HG03442 (cell line): Measurements from ENCODE around the gene OMA1.
"Not testable (repeated sequence)": the region's sequence is repeated elsewhere in the genome, so short reads cannot be mapped to it uniquely, and the experiment has no call there.

ENCODE experiments used
- ATAC-seq: cut with Tn5 transposase; IDR thresholded peaks from one replicate; pipeline ENCODE4 v1.9.1; 2021; ENCODE audit warnings: mild to moderate bottlenecking, moderate library complexity; ENCODE audit not compliant: unreplicated experiment

Gene OMA1

DNA sequence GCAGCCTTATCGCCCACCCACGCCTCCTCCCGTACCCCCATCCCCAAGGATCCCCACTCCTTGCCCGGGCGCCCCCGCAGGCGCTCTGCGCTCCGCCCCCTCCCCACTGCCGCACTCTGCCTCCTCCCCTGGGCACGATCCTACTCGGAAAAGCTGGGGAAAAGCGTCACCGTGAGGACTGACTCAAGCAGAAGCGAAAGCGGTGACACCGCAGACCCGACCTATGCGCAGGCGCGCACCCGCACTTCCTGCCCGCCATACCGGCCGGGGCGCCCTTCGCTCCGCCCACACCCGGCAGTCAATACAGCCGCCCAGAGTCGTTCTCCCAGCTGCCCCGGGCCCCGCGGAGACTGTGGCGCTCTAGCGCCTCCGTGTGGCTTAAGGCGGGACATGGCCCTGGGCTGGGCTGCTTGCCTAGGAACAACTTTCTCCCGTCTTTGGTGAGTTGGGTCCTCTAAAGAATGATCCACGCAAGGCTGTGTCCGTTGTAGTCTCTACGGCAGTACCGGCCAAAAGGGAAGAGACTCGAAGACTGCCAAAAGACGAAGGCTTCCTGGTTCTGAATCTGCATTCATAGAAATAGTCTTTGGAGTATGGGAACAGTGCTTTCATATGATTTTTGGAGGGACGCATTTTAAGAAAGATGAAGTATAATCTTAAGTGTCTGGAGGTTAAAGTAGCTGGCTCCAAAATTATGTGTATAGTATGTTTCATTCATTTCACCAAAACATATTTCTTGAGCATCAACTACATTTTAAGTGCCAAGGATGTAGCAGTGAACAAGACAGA lies at the start of gene OMA1:
OMA1 (minus strand) TSS at position 207 of the 789 bp plus-strand sequence. CDS start 7,432 bp downstream, outside the sequence.
- ATAC-seq: peak; percentile 94

DNA sequence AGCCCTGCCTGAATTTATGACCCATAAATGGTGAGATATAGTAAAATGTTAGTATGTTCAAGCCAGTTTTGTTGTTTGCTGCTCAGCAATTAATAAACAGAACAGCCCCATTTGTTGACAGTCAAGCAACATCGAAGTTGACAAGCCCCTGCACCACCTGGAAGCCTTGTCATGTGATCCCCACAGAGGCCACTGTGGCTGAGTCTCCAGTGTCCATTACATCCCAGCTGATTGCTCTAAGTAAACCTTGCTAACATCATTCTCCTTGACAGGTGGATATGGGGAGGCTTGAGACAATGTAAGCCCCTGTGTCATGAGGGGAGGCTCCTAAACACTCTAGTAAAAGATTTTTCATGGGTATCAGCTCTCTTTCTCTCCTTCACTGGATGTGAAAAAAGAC lies 48.0 kb upstream of the OMA1 start:
- ATAC-seq: no peak

GRCh38 chr1:58592522-58593134 lies 46.1 kb upstream of the OMA1 start:
- no peak for ATAC-seq

DNA sequence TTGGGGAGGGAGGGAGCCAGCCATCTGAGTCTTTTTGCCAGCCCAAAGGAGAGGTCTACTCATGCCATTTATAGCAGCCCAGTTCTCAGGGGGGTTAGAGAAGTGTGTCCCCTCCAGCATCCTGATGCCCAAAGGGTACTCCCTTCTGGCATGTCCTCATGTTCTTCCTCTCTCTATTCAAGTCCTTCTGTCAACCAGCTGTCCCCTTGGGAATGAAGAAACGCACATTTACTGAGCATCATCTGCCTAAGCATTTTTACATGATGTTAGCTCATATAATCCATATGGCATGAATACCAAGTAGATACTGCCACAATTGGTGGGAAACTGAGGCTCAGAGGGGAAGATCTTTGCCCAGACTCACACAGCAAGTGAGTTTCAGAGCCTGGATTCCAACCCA lies 45.3 kb upstream of the OMA1 start:
- ATAC-seq: no peak

- ATAC-seq: no peak
Measured at GRCh38 chr1:58590019-58590418, 43.5 kb upstream of the OMA1 start.

DNA sequence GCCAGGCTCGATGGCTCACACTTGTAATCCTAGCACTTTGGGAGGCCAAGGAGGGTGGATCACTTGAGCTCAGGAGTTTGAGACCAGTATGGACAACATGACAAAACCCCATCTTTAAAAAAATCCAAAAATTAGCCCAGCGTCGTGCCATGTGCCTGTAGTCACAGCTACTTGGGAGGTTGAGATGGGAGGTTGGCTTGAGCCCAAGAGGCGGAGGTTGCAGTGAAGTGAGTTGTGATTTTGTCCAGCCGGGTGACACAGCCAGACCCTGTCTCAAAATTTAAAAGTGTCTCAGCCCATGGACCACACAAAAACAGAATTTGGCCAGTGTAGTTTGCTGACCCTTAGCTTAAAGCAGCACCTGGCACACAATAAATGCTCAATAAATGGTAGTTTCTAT lies 41.9 kb upstream of the OMA1 start:
- no peak for ATAC-seq

DNA sequence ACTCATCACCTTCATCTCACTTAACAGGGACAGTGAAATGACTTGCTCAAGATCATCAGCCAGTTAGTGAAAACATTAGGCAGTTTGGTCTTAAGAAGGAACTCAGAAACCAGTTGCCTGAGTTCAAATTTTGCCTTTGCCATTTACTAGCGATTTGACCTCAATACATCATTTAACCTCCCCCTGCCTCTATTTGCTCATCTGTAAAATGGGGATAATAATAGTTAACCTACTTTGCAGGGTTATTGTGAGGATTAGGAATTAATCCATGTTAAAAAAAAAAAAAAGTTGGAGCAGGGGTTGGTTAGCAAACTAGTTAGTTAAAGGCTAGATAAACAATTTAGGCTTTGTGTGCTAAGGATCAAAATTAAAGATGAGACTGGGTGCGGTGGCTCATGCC lies 41.1 kb upstream of the OMA1 start:
- ATAC-seq: no peak

DNA sequence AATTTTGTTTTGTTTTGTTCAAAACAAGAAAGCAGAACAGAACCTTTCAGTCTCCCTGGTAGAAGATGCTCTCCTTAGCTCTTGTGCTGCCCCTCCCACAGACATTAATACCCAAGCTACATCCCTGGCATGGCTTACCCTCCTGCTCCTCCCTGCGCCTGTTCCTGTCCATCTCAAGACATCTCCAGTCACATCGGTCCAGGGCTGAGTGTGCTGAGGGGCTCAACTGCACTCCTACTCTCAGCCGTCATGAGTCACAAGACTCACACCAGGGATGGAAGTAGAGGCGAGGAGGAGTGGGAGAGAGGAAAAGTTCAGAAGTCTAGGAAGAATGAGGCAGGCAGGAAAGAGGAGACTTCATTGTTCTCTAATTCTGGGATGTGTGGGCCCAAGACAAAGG lies 39.7 kb upstream of the OMA1 start:
- no peak for ATAC-seq

DNA sequence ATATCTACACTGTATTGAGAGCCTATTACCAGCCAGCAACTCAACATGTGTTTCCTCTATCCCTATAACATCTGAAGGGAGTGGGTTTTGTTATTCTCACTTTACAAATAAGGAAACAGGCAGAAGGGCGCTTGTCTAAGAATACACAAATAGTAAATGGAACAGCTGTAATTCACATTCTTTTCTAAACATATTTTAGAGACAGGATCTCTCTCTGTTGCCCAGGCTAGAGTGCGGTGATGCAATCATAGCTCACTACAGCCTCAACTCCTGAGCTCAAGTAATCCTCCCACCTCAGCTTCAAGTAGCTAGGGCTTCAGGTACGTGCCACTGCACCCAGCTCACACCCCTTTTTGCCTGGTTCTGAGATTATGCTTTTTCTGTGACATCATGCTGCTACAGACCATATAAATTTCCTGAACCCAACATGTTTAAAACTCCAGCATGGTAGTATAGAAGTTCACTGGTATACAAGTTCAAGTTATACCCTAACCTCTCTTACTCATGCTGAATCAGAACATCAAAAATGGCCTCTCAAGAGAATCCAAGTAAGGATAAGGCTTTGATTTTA lies 39.1 kb upstream of the OMA1 start:
- no peak for ATAC-seq

DNA sequence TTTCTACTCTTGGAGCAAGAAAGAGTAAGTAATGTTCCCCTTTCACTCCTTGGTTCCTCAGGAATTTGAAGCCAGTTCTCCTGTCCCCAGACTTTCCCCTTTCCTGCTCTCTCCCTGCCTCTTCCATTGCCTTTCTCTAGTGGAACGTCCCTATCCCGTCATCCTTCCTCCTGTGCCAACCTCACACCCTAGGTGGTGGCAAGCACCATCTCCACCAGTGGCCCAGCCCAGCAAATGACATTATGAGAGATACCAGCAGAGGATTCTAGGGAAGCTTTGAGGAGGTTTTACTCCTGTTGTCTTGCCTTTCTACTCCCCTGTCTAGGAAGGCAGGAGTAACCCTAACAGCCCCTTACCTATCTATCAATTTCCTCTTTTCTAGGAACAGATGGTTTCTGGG lies 38.6 kb upstream of the OMA1 start:
- no peak for ATAC-seq

GRCh38 chr1:58584082-58584895 lies 37.8 kb upstream of the OMA1 start:
- ATAC-seq: peak; percentile 84

GRCh38 chr1:58583496-58583895 lies 37.0 kb upstream of the OMA1 start:
- ATAC-seq: no peak

GRCh38 chr1:58582143-58582542 lies 35.6 kb upstream of the OMA1 start:
- not testable (repeated sequence) for ATAC-seq

DNA sequence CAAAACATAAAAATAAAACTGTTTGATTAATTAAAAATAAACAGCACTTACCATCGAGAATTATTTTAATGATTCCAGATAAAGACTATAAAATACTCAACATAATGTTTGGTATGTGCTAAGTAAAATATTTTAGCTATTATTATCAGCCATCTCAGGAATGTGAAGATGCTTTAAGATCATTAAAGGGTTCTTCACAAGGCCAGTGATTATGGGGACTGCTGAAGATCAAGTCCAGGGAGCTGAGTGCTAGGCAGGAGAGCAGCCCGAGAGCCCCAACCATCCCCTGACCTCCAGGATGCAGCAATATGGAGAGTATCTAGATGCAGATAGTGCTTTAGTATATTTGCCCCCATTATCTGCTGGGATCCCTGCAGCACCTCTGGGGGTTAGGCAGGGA lies 35.1 kb upstream of the OMA1 start:
- no peak for ATAC-seq

- no peak for ATAC-seq
Measured at GRCh38 chr1:58580186-58580585, 33.7 kb upstream of the OMA1 start.

DNA sequence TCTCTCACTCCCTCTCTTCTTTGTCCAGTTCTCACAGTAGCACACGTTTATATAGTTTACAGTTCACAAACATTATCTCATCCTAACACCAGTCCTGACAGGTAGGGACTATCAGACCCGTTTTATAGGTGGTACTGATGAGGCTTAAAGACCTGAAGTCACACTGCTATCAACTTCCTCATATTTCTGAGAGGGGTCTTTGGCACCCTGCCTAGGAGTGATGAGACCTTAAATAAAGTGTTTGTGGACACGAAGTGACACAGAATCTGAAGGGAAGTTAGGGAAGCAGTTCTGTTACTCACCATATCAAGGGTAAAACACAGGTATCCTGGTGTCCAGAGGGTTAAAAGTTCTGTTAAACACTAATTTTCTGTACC lies 31.1 kb upstream of the OMA1 start:
- no peak for ATAC-seq

DNA sequence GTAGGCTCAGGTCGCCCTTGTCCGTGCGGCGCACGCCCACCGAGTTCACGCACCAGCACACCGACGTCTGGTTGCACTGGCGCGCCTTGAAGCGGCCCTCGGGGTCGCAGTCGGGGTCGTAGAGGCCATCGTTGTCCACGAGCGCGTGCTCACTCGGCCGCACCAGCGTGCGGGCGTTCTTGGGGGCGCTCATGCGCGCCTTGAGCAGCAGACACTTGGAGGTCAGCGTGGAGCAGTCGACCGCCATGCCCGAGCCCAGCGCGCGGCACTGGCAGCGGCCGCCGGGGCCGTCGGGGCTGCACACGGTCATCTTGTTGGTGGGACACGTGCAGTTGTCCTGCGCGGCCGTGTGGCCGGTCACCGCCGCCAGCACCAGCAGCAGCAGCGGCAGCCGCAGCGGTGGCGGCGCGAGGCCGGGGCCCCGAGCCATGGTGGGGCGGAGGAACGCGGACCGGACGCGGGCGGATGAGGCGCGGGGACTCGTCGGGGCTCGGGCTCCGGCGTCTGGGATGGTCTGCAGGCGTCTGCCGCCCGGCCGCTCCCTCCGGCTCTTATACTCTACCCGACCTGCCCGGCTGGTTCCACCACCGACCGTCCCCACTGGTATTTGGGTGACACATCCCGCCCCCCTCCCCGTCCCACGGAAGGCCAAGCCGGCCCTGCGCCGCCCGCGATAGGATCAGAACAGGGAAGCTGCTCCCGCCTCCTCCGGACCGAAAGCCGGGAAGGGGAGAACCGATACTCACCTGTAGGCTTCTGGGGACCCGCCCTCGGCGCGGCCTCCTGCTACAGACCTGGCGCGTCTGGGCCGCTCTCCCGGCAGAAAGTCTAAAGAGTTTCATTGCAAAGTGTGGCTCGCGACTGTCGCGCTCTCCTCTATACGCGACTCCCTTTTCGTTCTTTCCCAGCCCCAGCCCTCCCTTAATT lies 30.5 kb upstream of the OMA1 start, which contains the start of gene TACSTD2:
TACSTD2 (minus strand) TSS at position 526 of the 927 bp plus-strand sequence; CDS start at position 430, 96 bp downstream.
- no peak for ATAC-seq

- ATAC-seq: no peak
Measured at GRCh38 chr1:58576325-58576726, 29.8 kb upstream of the OMA1 start.

DNA sequence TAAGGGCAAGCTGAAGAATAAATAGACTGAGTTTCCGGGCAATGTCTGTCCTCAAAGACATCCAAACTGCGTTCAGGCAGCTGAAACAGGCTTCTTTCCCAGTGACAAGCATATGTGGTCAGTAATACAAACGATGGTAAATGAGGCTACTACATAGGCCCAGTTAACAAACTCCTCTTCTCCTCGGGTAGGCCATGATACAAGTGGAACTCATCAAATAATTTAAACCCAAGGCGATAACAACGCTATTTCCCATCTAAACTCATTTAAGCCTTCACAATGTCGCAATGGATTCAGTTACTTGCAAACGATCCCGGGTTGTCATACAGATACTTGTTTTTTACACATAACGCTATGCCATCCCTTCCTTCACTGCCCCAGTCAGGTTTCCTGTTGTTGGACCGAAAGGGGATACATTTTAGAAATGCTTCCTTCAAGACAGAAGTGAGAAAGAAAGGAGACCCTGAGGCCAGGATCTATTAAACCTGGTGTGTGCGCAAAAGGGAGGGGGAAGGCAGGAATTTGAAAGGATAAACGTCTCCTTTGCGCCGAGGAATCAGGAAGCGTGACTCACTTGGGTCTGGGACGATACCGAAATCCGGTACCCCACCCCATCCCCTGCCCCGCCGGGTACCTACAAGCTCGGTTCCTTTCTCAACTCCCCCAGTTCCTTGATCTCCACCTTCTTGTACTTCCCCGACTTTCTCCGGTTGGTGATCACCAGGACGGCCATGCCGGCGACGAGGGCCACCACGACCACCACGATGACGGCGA lies 29.2 kb upstream of the OMA1 start:
- no peak for ATAC-seq
